AG09319 (cell line): ENCODE data around the gene RAI1.

Experiments used
- DNase-seq: peaks from one replicate; pipeline ENCODE4 v3.0.0-alpha.2; 2010; ENCODE audit warnings: low read depth; ENCODE audit errors: extremely low read depth
- TF ChIP-seq, protein P1 (sequence below): IDR thresholded peaks from 2 replicates; pipeline ENCODE4 v1.5.1; 2011; ENCODE audit warnings: low read depth, mild to moderate bottlenecking, inconsistent platforms, low read length, moderate library complexity

Gene RAI1

DNA sequence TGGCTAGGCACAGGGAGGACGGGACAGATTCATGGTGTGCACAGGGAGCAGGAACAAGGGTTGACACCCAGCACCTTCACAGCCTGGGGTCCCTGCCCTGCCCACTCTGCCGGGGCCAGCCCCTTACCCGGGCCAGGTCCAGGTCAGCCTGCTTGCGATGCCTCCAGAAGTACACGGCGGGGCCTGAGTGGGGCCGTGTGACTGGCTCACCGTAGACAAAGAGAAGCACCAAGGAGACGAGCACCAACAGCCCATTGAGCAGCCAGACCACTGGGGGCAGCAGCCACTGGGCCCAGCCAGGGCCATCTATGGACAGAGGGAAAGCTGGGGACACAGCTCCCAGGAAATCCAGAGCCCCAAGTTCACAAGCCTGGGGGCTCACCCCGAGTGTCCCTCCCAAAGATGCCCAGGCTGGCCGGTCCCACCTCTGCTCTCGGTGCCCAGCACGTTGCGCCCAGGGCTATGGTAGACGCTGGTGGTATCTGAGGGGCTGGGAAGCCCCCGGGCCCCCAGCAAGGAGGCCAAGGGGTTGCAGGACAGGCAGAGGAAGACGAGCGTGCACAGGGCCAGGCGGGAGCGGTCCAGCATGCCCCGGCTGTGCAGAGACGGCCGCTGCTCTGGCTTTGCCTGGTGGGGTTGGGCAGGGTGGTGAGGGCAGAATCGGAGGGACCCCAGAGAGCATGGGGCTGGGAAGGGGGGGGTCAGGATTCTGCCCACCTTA, 135.7 kb downstream of the RAI1 start:
- DNase-seq, result no peak
- TF ChIP-seq, protein P1, sequence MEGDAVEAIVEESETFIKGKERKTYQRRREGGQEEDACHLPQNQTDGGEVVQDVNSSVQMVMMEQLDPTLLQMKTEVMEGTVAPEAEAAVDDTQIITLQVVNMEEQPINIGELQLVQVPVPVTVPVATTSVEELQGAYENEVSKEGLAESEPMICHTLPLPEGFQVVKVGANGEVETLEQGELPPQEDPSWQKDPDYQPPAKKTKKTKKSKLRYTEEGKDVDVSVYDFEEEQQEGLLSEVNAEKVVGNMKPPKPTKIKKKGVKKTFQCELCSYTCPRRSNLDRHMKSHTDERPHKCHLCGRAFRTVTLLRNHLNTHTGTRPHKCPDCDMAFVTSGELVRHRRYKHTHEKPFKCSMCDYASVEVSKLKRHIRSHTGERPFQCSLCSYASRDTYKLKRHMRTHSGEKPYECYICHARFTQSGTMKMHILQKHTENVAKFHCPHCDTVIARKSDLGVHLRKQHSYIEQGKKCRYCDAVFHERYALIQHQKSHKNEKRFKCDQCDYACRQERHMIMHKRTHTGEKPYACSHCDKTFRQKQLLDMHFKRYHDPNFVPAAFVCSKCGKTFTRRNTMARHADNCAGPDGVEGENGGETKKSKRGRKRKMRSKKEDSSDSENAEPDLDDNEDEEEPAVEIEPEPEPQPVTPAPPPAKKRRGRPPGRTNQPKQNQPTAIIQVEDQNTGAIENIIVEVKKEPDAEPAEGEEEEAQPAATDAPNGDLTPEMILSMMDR, result no peak

DNA sequence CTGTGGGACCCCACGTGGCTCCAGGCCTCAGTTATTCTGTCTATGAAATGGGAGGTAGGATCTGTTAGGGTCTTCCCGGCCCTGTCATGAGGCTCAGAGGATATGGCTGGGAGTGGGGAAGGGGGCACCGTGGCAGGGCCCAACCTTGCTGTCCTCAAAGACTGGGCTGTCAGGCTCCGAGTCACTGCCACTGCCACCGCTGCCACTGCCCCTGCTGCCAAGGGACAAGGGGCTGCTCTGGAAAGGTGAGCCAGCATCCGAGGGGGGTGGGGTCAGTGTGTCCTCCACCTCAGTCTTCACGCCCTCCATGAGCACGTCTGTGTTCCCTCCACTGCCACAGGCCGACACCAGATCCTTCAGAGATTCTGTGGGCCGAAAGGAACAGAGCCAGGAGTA, 136.3 kb downstream of the RAI1 start:
- TF ChIP-seq, protein P1, result no peak
- no peak for DNase-seq

DNA sequence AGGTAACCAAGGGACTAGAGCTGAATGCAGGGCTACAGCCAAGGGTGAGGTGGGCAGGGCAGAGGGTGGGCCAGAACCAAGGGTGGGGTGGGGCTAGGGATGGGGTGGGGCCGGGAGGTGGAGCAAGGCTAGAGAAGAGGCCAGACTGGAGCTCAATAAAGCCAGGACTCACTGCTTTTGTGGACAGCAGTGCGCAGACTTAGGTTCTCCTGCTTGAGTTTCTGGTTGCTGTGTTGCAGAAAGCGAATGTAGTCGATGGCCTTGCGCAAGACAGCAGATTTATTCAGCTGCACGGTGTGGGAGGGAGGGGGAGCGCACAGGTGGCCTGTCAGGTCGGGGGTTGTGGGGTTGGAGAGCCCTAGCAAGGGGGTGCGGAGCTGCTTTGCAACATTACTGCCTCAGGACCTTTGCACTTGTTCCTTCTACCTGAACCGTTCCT, 136.8 kb downstream of the RAI1 start:
- TF ChIP-seq, protein P1, result no peak
- DNase-seq, result no peak

DNA sequence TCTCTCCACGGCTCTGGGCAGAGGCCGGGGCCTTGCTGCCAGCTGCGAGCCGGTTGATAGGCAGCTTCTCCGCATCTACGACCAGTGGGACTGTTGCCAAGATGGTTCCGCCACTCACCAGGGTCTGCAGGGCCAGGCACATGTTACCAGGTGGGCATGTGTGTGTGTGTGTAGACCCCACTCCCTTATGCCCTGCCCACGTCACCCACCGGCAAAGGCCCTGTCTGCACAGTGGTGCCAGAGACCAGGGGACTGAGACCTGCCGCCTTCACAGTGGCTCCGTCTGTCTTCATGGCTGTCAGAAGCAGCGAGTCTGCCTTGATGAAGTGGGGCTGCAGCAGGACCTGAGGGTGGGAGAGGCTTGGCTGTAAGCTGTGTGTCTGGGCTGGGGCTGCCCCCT, 137.9 kb downstream of the RAI1 start:
- TF ChIP-seq, protein P1, result no peak
- DNase-seq, result no peak

DNA sequence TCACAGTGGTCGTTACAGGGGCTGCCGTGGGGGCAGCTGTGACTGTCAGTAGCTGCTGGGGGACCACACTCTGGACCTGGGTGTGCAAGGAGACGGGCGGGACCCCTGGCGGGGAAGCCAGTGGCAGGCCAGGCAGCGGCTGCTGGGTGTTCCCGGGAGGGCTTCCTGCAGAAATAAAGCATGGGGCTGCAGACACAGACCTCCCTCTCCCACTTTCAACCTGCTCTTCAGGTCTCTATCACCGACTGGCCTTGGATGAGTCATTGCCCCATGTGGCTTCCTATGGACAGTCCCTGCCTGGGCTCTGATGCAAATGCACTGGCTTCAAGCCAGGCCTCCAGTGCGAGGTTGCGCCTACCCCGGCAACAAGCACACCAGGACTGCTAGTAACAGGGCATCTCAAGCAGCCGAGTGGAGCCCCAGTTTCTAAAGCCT, 138.3 kb downstream of the RAI1 start:
- DNase-seq, result peak; percentile 61
- TF ChIP-seq, protein P1, result no peak

DNA sequence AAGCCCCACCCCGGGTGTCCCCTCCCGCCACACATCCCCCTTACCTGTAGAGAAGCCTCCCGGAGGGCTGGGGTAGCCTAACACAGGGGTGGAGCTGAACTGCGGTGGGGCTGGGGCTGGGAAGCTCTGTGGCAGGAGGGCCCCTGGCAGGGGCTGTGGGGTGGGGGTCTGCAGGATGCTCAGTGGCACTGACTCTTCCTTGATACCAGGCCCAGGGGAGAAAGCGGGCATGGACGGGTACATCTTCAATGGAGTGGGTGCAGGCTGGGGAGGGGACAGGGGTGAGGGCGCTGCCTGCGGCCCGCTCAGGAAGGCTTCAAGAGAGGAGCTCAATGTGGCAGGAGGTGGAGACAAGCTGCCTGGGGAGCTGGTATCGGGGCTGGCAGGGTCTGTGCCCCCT, 138.8 kb downstream of the RAI1 start:
- TF ChIP-seq, protein P1, result no peak
- no peak for DNase-seq

DNA sequence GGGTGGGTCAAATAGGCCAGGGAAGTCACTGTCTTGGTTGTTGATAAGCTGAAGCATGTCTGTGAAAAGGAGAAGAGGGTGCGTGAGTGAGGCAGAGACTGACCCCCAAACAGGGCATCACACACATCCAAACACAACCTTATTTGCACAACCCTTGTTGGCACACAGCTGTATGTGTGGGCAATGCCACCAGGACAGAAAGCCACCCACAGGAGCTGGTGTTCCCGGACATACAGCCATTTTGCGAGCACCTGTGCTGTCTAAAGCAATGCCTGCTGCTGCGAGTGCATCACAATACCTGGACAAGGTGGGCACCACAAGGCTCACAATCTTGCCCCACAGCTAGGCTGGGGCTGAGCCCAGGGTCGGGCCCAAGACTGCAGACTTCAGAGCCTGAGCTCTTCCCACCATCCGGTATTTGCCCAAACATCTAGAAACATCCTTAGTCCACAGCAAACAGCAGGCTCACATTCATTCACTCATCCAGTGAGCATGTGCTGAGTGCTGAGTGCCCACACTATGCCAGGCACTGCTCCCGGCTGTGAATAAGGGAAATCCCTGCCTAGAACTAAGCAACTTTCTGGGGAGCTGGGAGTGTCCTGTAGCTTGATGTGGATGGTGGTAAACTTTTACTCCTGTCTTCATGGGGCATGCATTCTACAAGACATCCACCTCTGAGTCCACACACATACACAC, 139.4 kb downstream of the RAI1 start:
- no peak for DNase-seq
- TF ChIP-seq, protein P1, result no peak
